Neutrophil (primary cell): ENCODE measurements around the gene OR1E2.

ENCODE experiments used
- H3K27ac ChIP-seq: fragments of 200-600 bp; sonication (generic); 2 replicates; pipeline ENCODE4 v1.5.1; 2016; ENCODE audit warnings: mild to moderate bottlenecking, moderate library complexity
- H3K27me3 ChIP-seq: fragments of 200-600 bp; sonication (generic); 2 replicates; pipeline ENCODE4 v1.6.0; 2016; ENCODE audit warnings: mild to moderate bottlenecking
- H3K36me3 ChIP-seq: fragments of 200-600 bp; sonication (generic); 2 replicates; pipeline ENCODE4 v1.5.1; 2017
- H3K4me1 ChIP-seq, 2 experiments: fragments of 200-600 bp in 1 of 2; sonication (generic) in 1 of 2; 1 replicate in 1 of 2; 2 replicates in 1 of 2; pipeline versions ENCODE4 v1.5.1 to v1.6.1; 2013 to 2016; ENCODE audit warnings: low read depth in 1 of 2, low read length in 1 of 2, mild to moderate bottlenecking in 1 of 2, moderate library complexity in 1 of 2; ENCODE audit not compliant: control insufficient read depth in 1 of 2, insufficient read depth in 1 of 2
- H3K4me3 ChIP-seq, 2 experiments: fragments of 200-600 bp in 1 of 2; sonication (generic) in 1 of 2; 1 replicate in 1 of 2; 2 replicates in 1 of 2; pipeline ENCODE4 v1.5.1; 2013 to 2016; ENCODE audit warnings: low read depth in 1 of 2, low read length in 1 of 2, mild to moderate bottlenecking in 1 of 2, moderate library complexity in 1 of 2
- H3K9me3 ChIP-seq: fragments of 200-600 bp; sonication (generic); 2 replicates; pipeline ENCODE4 v1.5.1; 2016
- CTCF ChIP-seq: fragments of 200-600 bp; sonication (generic); IDR thresholded peaks from 2 replicates; pipeline ENCODE4 v1.5.1; 2016; ENCODE audit warnings: antibody characterized with exemption

The OR1E2 gene

GRCh38 chr17:3385869-3386816, 47.5 kb downstream of the OR1E2 start, which contains the start of gene OR3A2:
Gene OR3A2 (minus strand): TSS chr17:3386308.
- Histone ChIP-seq H3K36me3 (no peaks in the 10 kb centered on the region), H3K27ac (no peak within 1 kb of the TSS), H3K27me3 (peaks cover 63% of the 10 kb centered on the region), H3K4me1 (no peaks in the 10 kb centered on the region), H3K9me3 (no peaks in the 10 kb centered on the region), H3K4me3 (no peak within 1 kb of the TSS)
- TF ChIP-seq CTCF, result no peak
